NCI-H748 treated with DMSO at 0.1 percent for 48 hours (cell line): ENCODE measurements around the gene EREG.
"Not testable (repeated sequence)": the region's sequence is repeated elsewhere in the genome, so short reads cannot be mapped to it uniquely, and the experiment has no call there.

Source experiments
- DNase-seq: peaks from one replicate; lab custom pipeline; 2025; lab: John Stamatoyannopoulos, UW

EREG gene, protein sequence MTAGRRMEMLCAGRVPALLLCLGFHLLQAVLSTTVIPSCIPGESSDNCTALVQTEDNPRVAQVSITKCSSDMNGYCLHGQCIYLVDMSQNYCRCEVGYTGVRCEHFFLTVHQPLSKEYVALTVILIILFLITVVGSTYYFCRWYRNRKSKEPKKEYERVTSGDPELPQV

GRCh38 chr4:74364652-74365491, at the start of gene EREG:
TSS of gene EREG (plus strand) at chr4:74365145. CDS start at chr4:74365309, 164 bp downstream.
- peak; percentile 14 for DNase-seq

- no peak for DNase-seq
These were observed 49.6 kb upstream of the EREG start for GRCh38 chr4:74315376-74315775.

DNA sequence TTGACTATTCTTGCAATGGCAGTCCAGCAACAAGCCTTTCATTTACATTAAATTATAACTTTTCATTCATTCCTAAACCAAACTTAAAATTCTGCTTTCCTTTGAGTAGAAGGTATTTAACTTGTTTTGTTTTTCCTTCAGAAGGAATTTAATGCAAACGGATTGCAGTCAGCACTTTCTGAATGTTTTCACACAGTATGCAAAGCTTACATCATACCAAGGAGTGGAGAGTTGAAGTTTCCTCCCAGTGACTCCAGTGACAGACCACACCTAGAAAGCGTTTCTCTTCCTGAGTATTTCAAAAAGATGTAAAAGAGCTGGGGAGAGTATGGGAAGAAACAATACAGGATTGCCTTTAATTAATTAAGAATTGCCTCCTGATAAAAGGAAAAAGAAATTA, 48.5 kb upstream of the EREG start:
- DNase-seq: no peak

- no peak for DNase-seq
These were observed 47.2 kb upstream of the EREG start for GRCh38 chr4:74317616-74318246.

DNA sequence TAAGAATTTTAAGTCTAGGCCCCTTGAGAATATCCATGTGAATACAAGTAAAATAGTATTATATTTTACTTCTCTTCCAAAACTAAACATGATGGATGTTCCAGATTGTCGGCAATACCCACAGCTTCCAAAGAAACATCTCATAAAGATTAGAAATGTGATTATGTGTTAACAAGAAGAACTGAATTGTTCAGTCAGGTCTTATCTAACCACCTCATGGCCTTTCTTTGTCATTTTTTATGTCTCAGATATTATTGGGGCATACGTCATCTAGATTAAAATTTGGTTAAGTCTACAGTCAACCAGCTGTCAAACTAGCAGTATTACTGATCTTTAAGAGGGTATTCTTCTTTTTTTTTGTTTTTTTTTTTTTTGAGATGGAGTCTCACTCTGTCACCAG, 46.7 kb upstream of the EREG start:
- no peak for DNase-seq

- DNase-seq: no peak
These were observed 45.5 kb upstream of the EREG start for GRCh38 chr4:74319470-74319869.

DNA sequence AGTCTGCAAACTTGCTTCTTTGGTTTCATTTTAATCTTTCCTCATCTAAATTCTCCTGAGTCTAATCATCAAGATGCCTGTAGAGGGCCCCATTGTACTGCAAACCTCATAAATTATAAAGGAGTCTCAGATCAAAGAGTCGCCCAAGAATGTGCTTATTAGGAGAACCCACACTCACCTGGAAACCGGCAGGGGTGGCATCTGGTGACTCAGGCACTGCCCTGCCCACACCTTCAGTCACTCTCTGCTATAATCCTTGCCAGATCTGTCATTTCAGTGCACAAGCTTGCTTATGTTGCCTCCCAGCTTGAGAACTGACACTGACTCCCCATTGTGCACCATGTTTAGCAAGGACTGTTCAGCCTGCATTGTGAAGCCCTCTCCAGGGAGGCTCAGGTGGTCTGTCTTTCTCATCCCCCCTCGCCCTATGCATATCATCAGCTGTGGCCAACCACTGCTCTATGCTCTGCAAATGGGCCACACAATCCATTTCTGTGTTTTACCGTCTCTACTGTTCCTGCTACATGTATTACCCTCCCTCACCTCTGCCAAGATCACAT, 44.3 kb upstream of the EREG start:
- DNase-seq: peak; percentile 2

DNA sequence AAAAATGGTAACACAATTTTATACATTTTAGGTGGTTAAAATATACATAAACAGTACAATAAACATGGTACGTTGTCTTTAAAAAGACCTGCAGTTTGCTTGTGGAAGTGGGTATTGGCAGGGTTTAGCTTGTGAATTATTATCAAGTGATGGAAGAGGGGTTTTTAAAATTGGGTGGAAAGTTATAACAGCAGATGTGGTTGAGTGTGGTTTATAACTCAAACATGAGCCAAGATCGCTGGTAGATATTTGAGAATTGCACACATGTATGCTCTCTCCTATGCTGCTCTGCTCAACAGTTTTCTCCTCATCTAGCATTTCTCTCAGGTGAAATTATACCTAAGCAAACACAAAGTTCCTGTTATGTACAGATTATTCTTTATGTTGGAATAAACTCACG, 42.6 kb upstream of the EREG start:
- no peak for DNase-seq

DNA sequence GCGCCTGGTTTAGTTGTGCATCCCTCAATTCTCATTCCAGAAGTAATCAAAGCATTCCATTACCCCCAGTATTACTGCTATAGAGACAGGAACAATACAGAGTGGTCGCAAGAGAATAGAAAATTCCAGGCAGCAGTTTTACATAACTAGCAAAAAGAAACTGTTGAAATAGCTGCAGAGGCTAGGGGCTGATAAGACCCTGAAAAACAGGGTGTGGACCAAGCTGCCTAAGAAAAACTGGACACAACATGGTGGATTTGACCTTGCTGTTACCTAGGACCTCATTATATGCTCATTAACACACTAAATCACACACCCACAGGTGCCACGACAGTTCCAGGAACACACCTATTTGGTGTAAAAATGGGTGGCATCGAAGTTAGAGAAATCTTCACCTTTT, 41.3 kb upstream of the EREG start:
- no peak for DNase-seq

- no peak for DNase-seq
These were observed 40.7 kb upstream of the EREG start for GRCh38 chr4:74324262-74324661.

DNA sequence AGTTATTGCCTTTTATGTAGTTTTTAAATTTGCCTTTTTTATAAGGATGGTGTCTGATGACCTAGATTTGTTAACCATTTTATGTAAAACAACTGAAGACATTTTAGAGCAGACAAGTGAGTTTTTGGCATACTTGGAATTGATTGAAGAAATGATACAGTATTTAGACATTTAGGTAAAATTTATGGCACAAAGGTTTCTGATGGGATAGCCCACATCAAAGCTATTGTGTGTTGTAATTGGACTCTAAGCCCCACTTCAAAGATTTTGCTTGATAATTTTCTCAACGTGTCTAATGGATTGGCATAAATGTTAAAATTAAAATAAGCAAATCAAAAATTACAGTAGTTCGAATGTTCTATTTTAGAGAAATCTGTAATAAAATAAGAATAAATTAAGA, 39.1 kb upstream of the EREG start:
- DNase-seq: no peak

DNA sequence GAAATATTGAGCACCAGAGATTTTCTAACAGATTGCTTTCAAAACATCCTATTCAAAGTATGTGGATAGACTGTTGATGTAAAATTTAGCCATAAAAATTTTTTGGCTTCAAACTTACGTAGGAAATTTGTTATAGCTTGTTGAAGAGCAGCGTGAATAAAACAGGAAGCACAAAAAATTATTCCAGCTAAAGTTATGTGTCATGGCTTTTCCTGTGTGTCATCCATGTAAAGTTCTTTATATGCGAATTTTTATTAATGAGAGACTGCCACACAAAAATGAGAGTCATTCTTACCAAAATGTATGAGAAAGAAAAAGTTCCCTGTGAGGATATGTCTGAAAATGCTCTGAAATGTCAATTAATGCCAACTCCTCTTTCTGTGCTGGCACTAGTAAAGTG, 37.2 kb upstream of the EREG start:
- no peak for DNase-seq

DNA sequence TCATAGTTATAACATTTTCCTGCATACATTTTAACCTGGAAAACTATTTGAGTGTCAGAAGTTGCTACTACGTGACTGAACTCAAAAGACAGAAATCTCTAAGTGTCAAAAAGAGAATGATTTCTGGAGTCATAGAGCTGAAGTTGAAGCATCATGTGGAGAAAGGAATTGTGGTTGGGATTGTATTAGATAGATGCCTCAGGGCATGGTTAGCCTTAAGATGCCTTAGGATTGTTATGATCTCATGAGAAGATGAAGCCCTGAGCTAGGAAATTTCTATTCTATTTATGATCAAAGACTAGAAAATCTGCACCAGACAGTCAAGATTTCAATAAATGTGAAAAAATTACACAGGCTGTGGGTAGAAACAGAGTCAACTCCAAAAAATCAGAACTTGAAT, 36.4 kb upstream of the EREG start:
- DNase-seq: no peak

DNA sequence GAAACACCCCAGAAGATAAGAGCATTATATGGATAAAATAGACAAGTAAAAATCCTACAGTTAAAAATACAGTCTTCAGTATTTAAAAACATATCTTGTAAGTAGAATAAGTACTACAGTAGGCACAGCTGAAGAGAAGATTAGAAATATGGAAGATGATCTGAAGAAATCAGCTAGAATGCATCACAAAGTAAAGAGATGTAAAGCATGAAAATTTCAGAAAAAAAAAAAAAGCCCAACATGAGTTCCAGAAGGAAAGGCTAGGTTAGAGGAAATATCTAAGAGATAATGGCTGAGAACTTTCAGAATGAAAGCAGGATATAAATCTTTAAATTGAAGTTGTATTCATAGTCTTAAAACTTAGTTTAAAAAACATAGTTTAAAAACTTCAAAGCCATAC, 35.6 kb upstream of the EREG start:
- DNase-seq: no peak

GRCh38 chr4:74330295-74330750, 34.6 kb upstream of the EREG start:
- no peak for DNase-seq

- no peak for DNase-seq
These were observed 33.7 kb upstream of the EREG start for GRCh38 chr4:74331252-74331651.

DNA sequence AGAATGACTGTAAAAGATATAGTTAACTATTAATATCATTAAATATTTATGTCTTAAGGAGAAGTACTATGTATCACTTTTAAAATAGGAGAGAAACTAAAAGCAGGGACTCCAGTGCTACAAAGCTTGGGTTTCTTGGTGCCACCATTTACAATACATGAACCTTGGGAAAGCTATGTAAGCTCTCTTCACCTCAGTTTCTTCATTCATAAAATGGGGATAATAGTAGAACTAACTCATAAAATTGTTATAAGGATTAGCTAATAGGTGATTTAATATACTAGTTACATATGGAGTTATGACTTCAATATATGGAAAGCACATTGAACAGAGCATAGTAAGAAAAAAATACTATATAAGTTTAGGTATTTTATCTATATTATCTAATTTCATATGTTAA, 33.0 kb upstream of the EREG start:
- DNase-seq: no peak

DNA sequence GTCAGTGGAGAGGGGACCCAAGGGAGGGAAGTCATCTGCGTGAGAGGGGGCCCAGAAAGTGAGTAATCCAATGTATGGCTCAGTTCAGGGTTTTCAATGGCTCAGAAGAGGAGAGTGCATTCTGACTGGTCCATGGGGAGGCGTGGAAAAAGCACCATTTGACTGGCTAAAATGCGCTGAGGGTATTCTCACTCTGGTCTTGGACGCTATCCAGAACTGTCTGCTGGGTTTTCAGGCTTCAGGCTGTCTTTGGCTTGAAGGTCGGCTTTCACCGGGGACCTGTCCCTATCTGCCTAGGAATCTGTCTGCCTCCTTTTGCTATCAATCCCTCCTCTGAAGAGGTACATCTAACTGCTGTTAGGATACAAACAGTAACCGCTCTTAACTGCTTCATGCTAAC, 30.3 kb upstream of the EREG start:
- no peak for DNase-seq

DNA sequence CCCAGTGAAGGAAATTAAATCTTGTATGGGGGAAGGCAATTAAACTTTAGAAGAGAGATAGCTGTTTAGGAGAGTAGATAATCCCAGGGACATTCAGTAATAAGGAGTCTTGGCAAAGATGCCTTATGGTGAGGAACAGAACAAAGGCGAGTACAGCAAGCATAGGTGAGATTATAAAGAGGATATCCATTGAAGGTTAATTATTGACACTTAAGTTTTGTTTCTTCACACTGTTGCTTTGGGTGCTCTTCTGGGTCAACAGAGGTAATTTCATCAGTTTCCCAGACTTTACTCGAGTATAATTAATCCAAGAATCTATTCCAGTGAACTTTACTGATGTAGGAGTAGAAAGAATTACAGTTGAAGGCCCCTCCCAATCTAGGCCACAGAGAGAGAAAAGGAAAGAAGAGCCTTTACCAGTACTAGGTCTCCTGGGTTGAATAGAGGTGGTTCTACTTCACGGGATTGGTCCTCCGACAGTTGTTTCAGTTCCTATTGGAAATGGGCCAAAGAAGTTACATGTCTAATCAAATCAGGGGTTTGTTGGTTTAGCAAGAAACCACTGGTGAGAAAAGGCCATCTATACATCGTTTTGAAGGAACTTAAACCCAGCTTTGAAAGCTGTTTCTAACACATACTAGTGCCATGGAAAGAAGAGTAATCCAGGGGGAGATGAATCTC, 29.5 kb upstream of the EREG start:
- no peak for DNase-seq

DNA sequence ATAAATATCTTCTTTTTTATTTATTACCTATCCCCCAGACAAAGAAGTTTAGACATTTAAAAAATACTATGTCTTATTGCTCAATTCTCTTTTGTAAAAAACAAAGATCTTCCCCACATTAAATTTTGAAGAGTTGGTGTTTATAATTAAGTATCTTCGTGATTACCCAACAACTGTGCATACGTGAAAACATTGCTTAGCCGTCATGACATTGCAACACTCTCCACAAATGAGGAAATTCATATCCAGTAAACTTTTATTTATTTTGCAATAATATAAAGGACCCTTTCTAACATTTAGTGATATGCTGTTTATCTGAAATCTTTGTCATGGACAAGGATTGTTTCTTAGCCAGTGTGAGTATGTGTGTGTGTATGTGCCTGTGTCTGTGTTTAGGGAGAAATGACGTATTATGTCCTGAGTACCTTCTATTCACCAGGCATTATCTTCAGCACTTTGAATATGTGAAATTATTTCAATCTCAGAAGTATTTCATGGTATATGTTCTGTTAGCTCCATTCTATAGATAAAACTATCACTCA, 26.1 kb upstream of the EREG start:
- DNase-seq: no peak

DNA sequence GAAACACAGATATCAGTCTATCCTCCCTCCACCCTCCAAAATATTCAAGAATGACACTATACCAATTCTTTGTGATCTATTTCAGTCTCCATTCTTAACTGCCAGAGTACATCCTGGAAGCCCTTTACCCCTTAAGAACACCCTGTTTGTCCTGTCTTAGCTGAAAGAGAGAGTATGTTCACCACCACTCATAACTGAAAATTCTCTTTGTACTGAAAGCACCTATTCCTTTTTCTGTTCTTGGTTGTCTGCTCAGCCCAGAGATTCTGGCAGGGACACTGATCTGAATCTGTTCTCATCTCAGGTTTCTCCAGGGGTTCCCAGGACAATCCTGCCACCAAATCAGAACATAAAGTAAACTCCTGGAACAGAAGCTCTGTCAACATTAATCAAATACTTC, 25.4 kb upstream of the EREG start:
- DNase-seq: no peak

GRCh38 chr4:74340421-74340820, 24.5 kb upstream of the EREG start:
- DNase-seq: not testable (repeated sequence)
